DMS79 treated with DMSO at 0.1 percent for 48 hours (cell line): ENCODE results near the gene SLC17A5.
"Not testable (repeated sequence)": the region's sequence is repeated elsewhere in the genome, so short reads cannot be mapped to it uniquely, and the experiment has no call there.

Experiments
- DNase-seq: peaks from one replicate; lab custom pipeline; 2025; lab: John Stamatoyannopoulos, UW

SLC17A5 gene

GRCh38 chr6:73565767-73566485, 87.9 kb downstream of the SLC17A5 start:
- no peak for DNase-seq

GRCh38 chr6:73564578-73565345, 89.0 kb downstream of the SLC17A5 start:
- DNase-seq = no peak

- no peak for DNase-seq
Observed at GRCh38 chr6:73562558-73562957, 91.2 kb downstream of the SLC17A5 start.

- no peak for DNase-seq
Observed at GRCh38 chr6:73560853-73561407, 92.9 kb downstream of the SLC17A5 start.

GRCh38 chr6:73560182-73560732, 93.5 kb downstream of the SLC17A5 start:
- DNase-seq = no peak

- not testable (repeated sequence) for DNase-seq
Observed at GRCh38 chr6:73559399-73559794, 94.4 kb downstream of the SLC17A5 start.

GRCh38 chr6:73558624-73559398, 95.0 kb downstream of the SLC17A5 start:
- no peak for DNase-seq

GRCh38 chr6:73556836-73557235, 97.0 kb downstream of the SLC17A5 start:
- DNase-seq = no peak

- not testable (repeated sequence) for DNase-seq
Observed at GRCh38 chr6:73555380-73555949, 98.3 kb downstream of the SLC17A5 start.

GRCh38 chr6:73551115-73551514, 102.7 kb downstream of the SLC17A5 start:
- DNase-seq = not testable (repeated sequence)

GRCh38 chr6:73548458-73549446, 105.0 kb downstream of the SLC17A5 start:
- no peak for DNase-seq

GRCh38 chr6:73547036-73547435, 106.8 kb downstream of the SLC17A5 start:
- no peak for DNase-seq
